K562 (cell line): ENCODE data around the gene AIF1. TPM values are rescaled to one million over a fixed set of nuclear protein-coding genes. Genes with fewer than 3 reads are reported as not detected.

Source experiments
- ATAC-seq: fragments of 200-7000 bp; cut with Tn5 transposase; 3 replicates; pipeline ENCODE4 v1.9.1; 2020; ENCODE audit warnings: moderate library complexity
- BruUV-seq: library from RNA; stranded (reverse); fragments of 400-500 nt; replicated peaks from 2 replicates; lab custom pipeline; 2021; lab: Mats Ljungman, UMichigan
- CTCF ChIA-PET: fragments of 300-600 bp; formaldehyde crosslinking; extraction: SDS; loops from one replicate; lab custom pipeline; 2021; ENCODE audit warnings: low intra/inter-chr PET ratio; lab: Yijun Ruan, JAX
- POLR2A ChIA-PET: fragments of 300-600, 350-650 bp; sonication (Branson Sonifier 250); formaldehyde crosslinking; extraction: SDS; loops from one replicate; lab custom pipeline; 2021; ENCODE audit warnings: antibody characterized with exemption, inconsistent platforms; lab: Yijun Ruan, JAX
- DNase-seq, 4 experiments: peaks; one replicate each; pipeline versions ENCODE4 v3.0.0 to v3.0.0-alpha.2; 2011 to 2018; ENCODE audit warnings: low spot score in 3 of 4, mixed read lengths in 3 of 4; ENCODE audit errors: extremely low read depth in 1 of 4
- FAIRE-seq: peaks from 2 replicates; lab custom pipeline; 2011; peaks lifted over from hg19 to GRCh38; lab: Jason Lieb, UNC
- H2AFZ ChIP-seq: 2 replicates; pipeline ENCODE4 v1.6.0; 2011; ENCODE audit warnings: low read depth, low read length, control low read depth, inconsistent platforms
- H3K27ac ChIP-seq: fragments of 200-600 bp; 3 replicates; pipeline ENCODE4 v1.8.0; 2011; ENCODE audit warnings: low read depth, mild to moderate bottlenecking, control low read depth, inconsistent platforms, low read length, moderate library complexity, mixed read lengths; ENCODE audit errors: extremely low read depth
- H3K27me3 ChIP-seq, 2 experiments: fragments of 300-600 bp in 1 of 2; 2 replicates in 1 of 2; 3 replicates in 1 of 2; pipeline versions ENCODE4 v1.6.0 to v1.8.0; 2011; ENCODE audit warnings: inconsistent platforms in 2 of 2, low read length in 2 of 2, mild to moderate bottlenecking in 1 of 2, mixed read lengths in 1 of 2, moderate library complexity in 1 of 2; ENCODE audit not compliant: control insufficient read depth in 2 of 2, insufficient read depth in 2 of 2
- H3K36me3 ChIP-seq: fragments of 300-600 bp; 3 replicates; pipeline ENCODE4 v1.8.0; 2011; ENCODE audit warnings: mild to moderate bottlenecking, low read length, inconsistent platforms; ENCODE audit not compliant: control insufficient read depth, insufficient read depth
- H3K4me1 ChIP-seq, 2 experiments: fragments of 200-600 bp in 1 of 2; replicated peaks in 1 of 2; 2 replicates in 1 of 2; 3 replicates in 1 of 2; pipeline versions ENCODE4 v1.5.1 to v1.8.0; 2011; ENCODE audit warnings: inconsistent platforms in 2 of 2, low read length in 2 of 2, mild to moderate bottlenecking in 1 of 2, mixed read lengths in 1 of 2, moderate library complexity in 1 of 2; ENCODE audit not compliant: control insufficient read depth in 2 of 2, insufficient read depth in 2 of 2
- H3K4me2 ChIP-seq: 2 replicates; pipeline ENCODE4 v1.6.1; 2011; ENCODE audit warnings: low read length, control low read depth, inconsistent platforms, mixed read lengths; ENCODE audit not compliant: insufficient read depth
- H3K4me3 ChIP-seq: fragments of 200-600 bp; sonication (generic), shearing (Covaris generic); 2 replicates; pipeline ENCODE4 v1.5.1; 2016; ENCODE audit warnings: control low read depth, inconsistent platforms
- H3K79me2 ChIP-seq: fragments of 200-600 bp; 3 replicates; pipeline ENCODE4 v1.8.0; 2011; ENCODE audit warnings: low read length, inconsistent platforms; ENCODE audit not compliant: control insufficient read depth, insufficient read depth
- H3K9ac ChIP-seq, 2 experiments: 2 replicates each; pipeline versions ENCODE4 v1.6.0 to v1.6.1; 2011; ENCODE audit warnings: low read depth in 2 of 2, low read length in 2 of 2, control low read depth in 1 of 2, inconsistent platforms in 1 of 2, mild to moderate bottlenecking in 1 of 2, mixed read lengths in 1 of 2; ENCODE audit not compliant: insufficient read depth in 1 of 2
- H3K9me1 ChIP-seq: one replicate; pipeline ENCODE4 v1.6.0; 2011; ENCODE audit warnings: inconsistent platforms, mild to moderate bottlenecking, low read length, moderate library complexity; ENCODE audit not compliant: control insufficient read depth, insufficient read depth
- H3K9me3 ChIP-seq: replicated peaks from 2 replicates; pipeline ENCODE4 v1.5.1; 2011; ENCODE audit warnings: low read depth, low read length, inconsistent platforms; ENCODE audit not compliant: control insufficient read depth, insufficient read depth
- H4K20me1 ChIP-seq: replicated peaks from 2 replicates; pipeline ENCODE4 v1.6.1; 2011; ENCODE audit warnings: low read length, inconsistent platforms, mixed read lengths; ENCODE audit not compliant: control insufficient read depth, insufficient read depth
- MAFG ChIP-seq: fragments of 450-650 bp; conservative IDR thresholded peaks from 2 replicates; pipeline ENCODE4 v1.6.1; 2016; ENCODE audit warnings: missing genetic modification characterization, missing compliant biosample characterization
- MED1 ChIP-seq: sonication (generic); formaldehyde crosslinking; IDR thresholded peaks from 2 replicates; pipeline ENCODE4 v1.8.1; 2023; ENCODE audit warnings: missing genetic modification reagents, borderline replicate concordance
- RBFOX2 ChIP-seq: fragments of 200-400 bp; formaldehyde crosslinking; IDR thresholded peaks from 2 replicates; pipeline ENCODE4 v1.6.1; 2017; ENCODE audit warnings: low read depth, mild to moderate bottlenecking, low read length, moderate library complexity
- SMAD1 ChIP-seq: fragments of 150-350 bp; IDR thresholded peaks from 2 replicates; pipeline ENCODE4 v1.6.1; 2014; ENCODE audit warnings: low read length, low read depth; ENCODE audit not compliant: partially characterized antibody
- SMAD3 ChIP-seq: fragments of 450-650 bp; formaldehyde crosslinking; conservative IDR thresholded peaks from 2 replicates; pipeline ENCODE4 v1.4.0; 2020; ENCODE audit warnings: mild to moderate bottlenecking
- SRSF3 ChIP-seq: fragments of 200-400 bp; formaldehyde crosslinking; IDR thresholded peaks from 2 replicates; pipeline ENCODE4 v1.6.1; 2016; ENCODE audit warnings: mild to moderate bottlenecking, low read length, moderate library complexity; ENCODE audit not compliant: insufficient read depth
- THRAP3 ChIP-seq: fragments of 450-650 bp; IDR thresholded peaks from 2 replicates; pipeline ENCODE4 v1.6.1; 2016; ENCODE audit warnings: mild to moderate bottlenecking, inconsistent platforms, borderline replicate concordance
- ZBTB33 ChIP-seq: sonication (generic); formaldehyde crosslinking; IDR thresholded peaks from 2 replicates; pipeline ENCODE4 v1.8.1; 2023; ENCODE audit warnings: mild to moderate bottlenecking, missing genetic modification reagents
- ZNF384 ChIP-seq: IDR thresholded peaks from 2 replicates; pipeline ENCODE4 v1.6.1; 2012; ENCODE audit warnings: low read depth, low read length, improper control_type of control experiment
- ZNF707 ChIP-seq: fragments of 250-450 bp; sonication (Bioruptor Pico); conservative IDR thresholded peaks from 2 replicates; pipeline ENCODE4 v1.8.0; 2022; ENCODE audit warnings: inconsistent platforms, mild to moderate bottlenecking, moderate library complexity
- ZNF830 ChIP-seq: fragments of 250-450 bp; sonication (Bioruptor Pico); IDR thresholded peaks from 2 replicates; pipeline ENCODE4 v1.5.0; 2021; ENCODE audit warnings: mild to moderate bottlenecking
- WGBS: fragments of 100-300 bp; shearing (Covaris generic); methylation state at CpG from one replicate; pipeline ENCODE4 v1.1.6; 2016; ENCODE audit warnings: low coverage, mixed read lengths; ENCODE audit not compliant: insufficient coverage; ENCODE audit errors: missing lambda C conversion rate; 5-methylcytosine and 5-hydroxymethylcytosine counted together
- in situ Hi-C: fragments of 300-500 bp; cut with MboI; formaldehyde crosslinking; loops from 4 replicates; pipeline ENCODE4 v1.15.0; 2018; ENCODE audit warnings: inconsistent platforms, mixed read lengths
- intact Hi-C: fragments of 100-400 bp; cut with micrococcal nuclease; formaldehyde crosslinking; loops from 2 replicates; pipeline ENCODE4 v1.14.2; 2022
- polyA plus RNA-seq, 8 experiments: library from polyadenylated mRNA; depleted of rRNA in 4 of 8; stranded (reverse) in 5 of 8; unstranded in 3 of 8; fragments of >200 nt; fragmentation: Nextera tagmentation in 2 of 8; fragmentation: Illumina TruSeq in 1 of 8; extraction: Ambion mirVana in 2 of 8; extraction: Trizol in 1 of 8; gene quantifications; 2 replicates each; pipeline versions ENCODE4 v1.2.1 to v1.2.3, GENCODE V29; 2011 to 2014; ENCODE audit warnings: inconsistent platforms in 1 of 8, missing spikeins in 1 of 8
- total RNA-seq, 7 experiments: library from RNA; depleted of rRNA in 6 of 7; stranded (reverse); fragments of >200 nt in 6 of 7; fragmentation: Illumina TruSeq in 2 of 7; extraction: Trizol in 2 of 7; gene quantifications; 2 replicates each; pipeline versions ENCODE4 v1.2.1 to v1.2.3, GENCODE V29; 2011 to 2021; ENCODE audit warnings: low replicate concordance in 1 of 7

Gene AIF1
- total and polyA plus RNA-seq, 9 of the 15 experiments (the other 6 are each of a cell fraction or from before 2014, with no cell fraction given): 9.4 to 33.4 (median 19.4) TPM

DNA sequence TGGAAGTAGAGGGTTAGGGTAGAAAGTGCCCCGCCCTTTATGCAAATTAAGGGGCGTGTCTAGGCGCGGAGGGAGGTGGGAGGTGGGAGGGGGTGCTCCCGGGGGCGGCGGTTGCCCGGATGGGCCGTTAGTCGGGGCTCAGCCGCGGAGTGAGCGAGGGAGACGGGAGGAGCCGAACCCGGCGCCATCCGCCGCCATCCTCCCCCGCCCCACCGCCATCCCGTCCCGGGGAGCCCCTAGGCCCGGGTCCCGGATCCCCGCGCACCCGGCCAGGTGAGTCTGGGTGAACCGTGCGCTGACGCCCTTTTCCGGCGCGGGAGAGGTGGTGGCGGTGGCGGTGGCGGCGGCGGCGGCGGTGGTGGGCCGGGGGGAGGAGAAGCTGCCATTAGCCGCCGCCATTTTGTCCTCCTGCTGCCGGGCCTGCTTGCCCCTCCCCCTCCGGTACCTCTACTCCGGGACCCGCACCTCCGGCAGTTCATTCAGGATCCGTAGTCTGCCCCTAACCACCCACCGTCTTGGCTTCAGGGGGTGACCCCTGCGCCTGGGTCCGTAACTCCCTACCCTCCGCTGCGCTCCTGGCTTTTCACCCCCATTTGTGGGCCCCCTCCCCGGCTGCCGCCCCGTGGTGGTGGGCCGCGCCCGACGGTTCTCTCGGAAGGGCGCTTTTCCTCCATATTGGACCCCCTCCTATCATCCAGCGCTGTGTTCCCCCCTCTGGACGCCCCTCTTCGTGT, 5.7 kb downstream of the AIF1 start, which contains the start of gene PRRC2A:
TSS of gene PRRC2A (plus strand) at position 130 of the 734 bp plus-strand sequence. CDS start 2,075 bp downstream, outside the sequence.
- intact Hi-C loops: loop anchor here (1.0 kb wide), 2 partner anchors 45 to 73 kb away; partner anchors contain the start of gene NFKBIL1
- Histone ChIP-seq H3K79me2 (peaks cover 50% of the 10 kb centered on the region), H3K9me3 (no peaks in the 10 kb centered on the region), H3K4me3 (peak within 1 kb of the TSS; percentile 96), H4K20me1 (peaks cover 22% of the 10 kb centered on the region; the same call in 1 of the 2 replicates), H2AFZ (peak within 1 kb of the TSS; percentile 97), H3K27me3 (no peaks in the 10 kb centered on the region), H3K9me1 (peaks cover 12% of the 10 kb centered on the region), H3K4me1 (peaks cover 20 to 30% of the 10 kb centered on the region in 2 experiments), H3K36me3 (peaks cover 49% of the 10 kb centered on the region), H3K4me2 (peak within 1 kb of the TSS; percentile 99), H3K27ac (peak within 1 kb of the TSS; percentile 98), H3K9ac (peak within 1 kb of the TSS; percentile 98 to 99)
- under 1% methylated on average over 37 of the region's 67 CpGs for WGBS
- POLR2A ChIA-PET: interaction anchor here (0.6 to 12.4 kb wide), 24 partner anchors 10 to 213 kb away, joined by 3 to 274 read pairs (median 4); partner anchors contain the start of genes APOM, BAG6, C6orf47 and DDX39B
- peak; percentile 84 for ATAC-seq
- peak; percentile 89 to 98 (median 94) for DNase-seq
- CTCF ChIA-PET: no interaction called here
- FAIRE-seq: no peak
- BruUV-seq: no TSS peak
- in situ Hi-C loops: no loop called here
- TF ChIP-seq THRAP3 (no peak), ZNF384 (no peak), SMAD3 (CRISPR knock-in tag) (peak; percentile 80), MAFG (no peak), ZNF707 (CRISPR knock-in tag) (no peak), ZBTB33 (no peak; the same call in 1 of the 2 replicates), RBFOX2 (peak; percentile 89), SMAD1 (peak; percentile 47), ZNF830 (CRISPR knock-in tag) (peak; percentile 76; the same call in 1 of the 2 replicates), SRSF3 (peak; percentile 88), MED1 (CRISPR knock-in tag) (no peak)
